HG03439 (cell line): ENCODE measurements around the gene GUCA2B.

Source experiments
- ATAC-seq: cut with Tn5 transposase; IDR thresholded peaks from one replicate; pipeline ENCODE4 v1.9.1; 2021; ENCODE audit warnings: mild to moderate bottlenecking, moderate library complexity; ENCODE audit not compliant: unreplicated experiment

GUCA2B gene

DNA sequence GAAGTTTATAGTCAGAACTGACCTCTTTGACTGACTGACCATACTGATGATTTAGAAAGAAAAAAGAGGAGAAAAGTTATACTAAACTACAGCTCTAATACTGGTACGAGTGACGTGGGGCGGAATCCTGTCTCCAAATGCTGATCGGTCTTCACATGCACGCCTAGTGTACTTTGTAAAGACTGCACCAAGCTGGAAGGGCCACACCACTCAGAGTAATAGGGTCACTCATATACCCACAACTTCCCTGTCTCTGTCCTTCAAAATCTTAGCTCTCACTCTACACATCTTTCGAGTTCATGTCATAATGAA is 30.7 kb downstream of the GUCA2B start:
- no peak for ATAC-seq

DNA sequence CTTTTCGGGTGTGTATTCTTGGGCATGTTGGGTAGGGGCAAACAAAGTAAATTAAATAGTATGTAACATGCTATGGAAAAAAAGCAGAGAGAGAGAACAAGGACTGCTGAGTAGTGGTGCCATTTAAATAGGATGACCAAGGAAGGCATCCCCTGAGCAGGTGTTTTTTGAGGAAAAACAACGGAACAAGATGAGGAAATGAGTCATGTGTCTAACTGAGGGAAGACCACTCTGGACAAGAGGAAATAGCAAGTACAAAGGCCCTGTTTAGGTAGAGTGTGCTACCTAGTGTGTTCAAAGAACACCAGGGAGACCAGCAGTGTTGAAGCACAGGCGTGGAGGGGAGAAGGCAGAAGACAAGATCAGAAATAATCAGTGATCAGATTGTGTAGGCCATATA is 31.4 kb downstream of the GUCA2B start:
- ATAC-seq: no peak

DNA sequence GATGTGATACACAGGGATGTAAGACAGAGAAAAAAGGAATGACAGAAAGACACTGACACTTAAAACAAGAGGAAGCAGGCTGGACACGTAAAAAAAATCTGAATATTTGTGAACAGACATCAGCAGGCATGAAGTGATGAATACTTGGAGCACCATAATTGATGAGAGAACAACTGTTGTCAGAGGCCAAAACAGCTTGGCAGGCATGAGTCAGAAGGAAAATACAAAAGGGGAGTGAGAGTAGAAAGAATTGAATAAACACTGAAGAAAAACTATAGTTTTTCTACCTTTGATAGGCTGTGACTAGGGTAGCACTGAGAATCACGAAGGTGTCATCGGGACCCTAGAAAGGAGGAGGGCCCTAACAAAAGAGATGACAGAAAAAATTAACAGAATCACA is 32.9 kb downstream of the GUCA2B start:
- ATAC-seq: no peak

- ATAC-seq: no peak
These were observed 37.0 kb downstream of the GUCA2B start for GRCh38 chr1:42189931-42190853.

DNA sequence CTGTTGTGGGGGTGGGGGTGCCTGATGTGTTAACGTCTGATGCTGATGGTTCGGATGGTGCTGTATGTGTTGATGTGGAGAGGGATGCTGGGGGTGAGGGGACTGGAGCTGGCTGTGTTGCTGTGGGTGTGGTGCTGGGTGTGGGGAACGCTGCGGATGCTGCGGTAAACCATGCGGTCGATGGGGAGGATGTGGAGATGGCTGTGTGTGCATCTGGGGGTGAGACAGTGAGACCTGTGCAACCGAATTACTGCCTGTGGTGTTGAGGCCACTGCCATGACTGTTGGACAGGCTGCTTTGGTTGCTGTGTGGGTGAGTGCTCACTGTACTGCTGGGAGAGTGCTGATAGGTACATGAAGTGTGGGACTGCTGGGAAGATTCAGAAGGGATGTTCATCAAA is 38.1 kb downstream of the GUCA2B start:
- ATAC-seq: no peak

DNA sequence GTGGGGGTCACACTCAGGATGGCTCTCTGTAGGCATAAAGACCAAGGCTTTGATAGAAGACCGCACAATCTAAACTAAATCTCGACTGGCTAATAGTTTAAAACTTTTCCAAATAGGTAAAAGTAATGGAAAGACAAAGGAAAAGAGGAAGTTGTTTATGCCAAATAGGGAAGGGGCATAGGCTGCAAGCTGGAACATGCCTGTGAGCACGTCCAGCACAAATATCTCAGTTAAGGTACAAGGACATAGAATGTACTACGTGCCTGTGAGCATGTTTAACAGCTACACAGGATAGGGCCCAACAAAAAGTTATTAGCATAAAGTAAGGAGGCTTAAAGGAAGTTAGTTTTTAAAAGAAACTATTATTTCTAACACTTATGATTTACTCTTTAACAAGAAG is 38.9 kb downstream of the GUCA2B start:
- no peak for ATAC-seq

DNA sequence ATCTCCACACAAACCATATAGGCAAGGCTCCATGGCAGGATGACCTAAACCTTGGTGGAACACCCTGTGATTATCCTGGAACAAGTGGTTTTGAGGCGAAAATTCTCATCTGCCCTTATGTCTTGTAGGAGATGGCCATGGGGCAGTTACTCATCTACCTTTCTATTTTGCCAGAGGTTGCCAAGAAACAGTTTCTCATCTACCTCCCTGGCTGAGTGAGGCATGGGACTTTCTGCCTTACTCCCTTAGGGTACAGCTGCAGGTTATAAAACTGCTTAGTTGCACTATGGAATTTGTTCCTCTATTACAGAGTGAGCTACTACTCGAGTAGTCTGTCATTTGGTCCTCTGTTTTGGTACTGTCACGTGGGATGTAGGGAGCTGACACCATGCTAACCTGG is 42.6 kb downstream of the GUCA2B start:
- no peak for ATAC-seq

DNA sequence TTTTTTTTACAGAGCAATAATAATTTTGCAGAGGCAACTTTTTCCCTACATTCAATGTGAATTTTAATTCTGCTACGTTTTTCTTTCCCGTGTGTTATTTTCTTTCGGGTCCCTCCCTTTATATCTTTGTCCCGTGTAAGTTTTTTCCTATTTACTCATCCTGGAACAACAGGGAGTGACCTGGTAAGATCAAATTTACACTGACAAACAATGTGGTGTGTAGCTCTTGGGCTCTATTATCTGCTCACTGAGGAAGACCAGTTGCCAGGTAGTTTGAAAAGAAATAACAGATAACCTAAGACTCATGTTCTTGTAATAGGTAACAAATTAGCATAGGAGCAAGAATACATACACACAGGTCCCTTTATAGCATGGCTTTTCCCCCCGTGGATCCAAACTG is 45.0 kb downstream of the GUCA2B start:
- no peak for ATAC-seq

- no peak for ATAC-seq
These were observed 48.8 kb downstream of the GUCA2B start for GRCh38 chr1:42201986-42202385.
